Stimulated activated CD8-positive, alpha-beta memory T cell treated with anti-CD3 and anti-CD28 coated beads, Interleukin-7, amount 100 ng/mL, for 48 hours (primary cell): Measurements from ENCODE around the gene NDUFA12.
A peak's percentile ranks its signal among the peaks of the same experiment; 100 is the strongest.
"Not testable (repeated sequence)": the region's sequence is repeated elsewhere in the genome, so short reads cannot be mapped to it uniquely, and the experiment has no call there.

Source experiments
- DNase-seq, 2 donors: peaks; one replicate each; pipeline ENCODE4 v3.0.0-alpha.2; 2020; ENCODE audit warnings: low read depth in 1 of 2; ENCODE audit errors: extremely low read depth in 1 of 2

Gene NDUFA12

GRCh38 chr12:95003213-95003920 is at the start of gene NDUFA12:
NDUFA12 (minus strand) TSS chr12:95003697; CDS start chr12:95003680, 17 bp downstream.
- DNase-seq, result peak; percentile 90 to 94

DNA sequence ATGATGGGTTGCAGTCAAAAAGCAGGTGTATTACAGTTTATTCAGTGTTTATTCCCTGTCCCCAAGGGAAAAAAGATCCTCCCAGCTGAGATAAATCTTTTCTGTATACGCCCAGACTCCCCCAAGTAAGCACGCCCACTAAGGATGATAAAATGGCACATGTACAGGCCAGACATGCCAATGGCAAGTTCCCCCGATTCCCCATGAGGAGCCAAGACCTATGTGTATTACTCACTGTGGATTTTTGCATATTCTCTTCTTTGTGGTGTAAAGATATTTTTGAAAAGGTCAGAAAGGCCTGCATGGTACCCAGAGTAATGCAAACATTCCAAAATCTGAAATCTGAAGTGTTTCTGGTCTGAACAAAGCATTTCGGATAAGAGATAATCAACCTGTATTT is 47.7 kb upstream of the NDUFA12 start:
- DNase-seq, result no peak

DNA sequence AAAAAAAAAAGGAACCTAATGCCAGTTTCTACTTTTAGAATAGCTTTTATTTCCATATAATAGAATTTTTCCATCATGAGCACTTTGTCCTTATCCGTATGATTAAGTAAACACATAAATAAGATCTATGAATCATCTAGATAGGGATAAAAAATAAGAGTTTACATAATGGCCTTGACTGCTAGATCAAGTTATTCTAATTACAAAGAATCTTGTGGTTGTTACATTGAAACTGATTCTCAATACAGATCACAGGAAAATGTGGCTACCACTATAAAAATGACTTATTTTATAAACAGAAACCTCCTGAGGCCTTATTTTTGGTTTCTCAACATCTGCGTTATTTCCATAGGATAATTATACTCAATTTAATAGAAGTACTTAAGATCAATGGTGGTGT is 34.4 kb upstream of the NDUFA12 start:
- DNase-seq, result no peak

DNA sequence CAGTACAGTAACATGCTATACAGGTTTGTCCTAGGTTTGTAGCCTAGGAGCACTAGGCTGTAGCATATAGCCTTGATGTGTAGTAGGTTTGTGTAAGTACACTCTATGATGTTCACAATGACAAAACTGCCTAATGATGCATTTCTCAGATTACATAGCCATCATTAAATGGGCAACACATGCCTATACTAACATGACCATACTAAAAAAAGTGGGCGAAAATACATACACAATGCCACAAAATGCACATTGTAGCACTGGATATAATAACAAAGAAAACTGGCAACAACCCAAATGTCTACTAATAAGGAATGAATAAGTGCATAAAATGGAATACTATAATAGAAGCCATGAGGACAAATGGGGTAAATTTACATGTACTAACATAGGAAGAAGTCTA is 31.3 kb upstream of the NDUFA12 start:
- no peak for DNase-seq

DNA sequence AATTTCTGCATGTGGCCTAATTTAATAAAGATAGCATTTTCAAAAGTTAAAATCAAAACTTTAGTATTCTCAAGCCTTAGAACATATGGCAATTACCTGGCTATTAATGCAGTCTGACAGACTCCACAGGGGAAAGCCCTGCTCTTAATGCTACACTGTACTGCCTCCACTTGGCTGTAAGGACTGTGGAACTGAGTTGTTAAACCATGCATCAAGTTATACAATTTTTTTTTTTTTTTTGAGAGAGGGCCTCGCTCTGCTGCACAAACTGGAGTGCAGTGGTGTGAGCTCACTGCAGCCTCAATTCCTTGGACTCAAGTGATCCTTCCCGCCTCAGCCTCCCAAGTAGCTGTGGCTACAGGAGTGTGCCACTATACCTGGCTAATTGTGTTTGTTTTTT is 19.0 kb upstream of the NDUFA12 start:
- DNase-seq, result no peak

GRCh38 chr12:95017482-95017881 is 14.0 kb upstream of the NDUFA12 start:
- DNase-seq, result no peak

GRCh38 chr12:95016120-95016519 is 12.6 kb upstream of the NDUFA12 start:
- DNase-seq, result no peak

DNA sequence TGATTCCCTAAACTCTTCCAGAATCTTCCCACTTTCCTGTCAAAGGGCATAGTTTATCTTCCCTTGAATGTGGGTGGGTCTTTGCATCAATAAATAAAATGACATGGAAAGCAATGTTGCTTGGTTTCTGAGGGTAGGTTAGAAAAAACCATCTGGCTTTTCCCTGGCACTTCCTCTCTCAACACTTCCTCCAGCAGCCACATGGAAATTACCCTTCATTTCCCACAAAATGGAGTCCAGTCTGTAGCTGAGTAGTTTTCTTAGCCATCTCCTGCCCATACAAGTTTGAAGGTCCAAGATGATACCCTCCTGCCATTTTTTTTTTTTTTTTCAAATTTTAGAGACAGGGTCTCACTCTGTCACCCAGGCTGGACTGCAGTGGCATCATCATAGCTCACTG is 11.1 kb upstream of the NDUFA12 start:
- no peak for DNase-seq

- DNase-seq, result no peak
Observed at GRCh38 chr12:95006206-95006605, 2.7 kb upstream of the NDUFA12 start.

GRCh38 chr12:95004610-95005009 is 1.1 kb upstream of the NDUFA12 start:
- no peak for DNase-seq

GRCh38 chr12:95003921-95004272 is 400 bp upstream of the NDUFA12 start:
- no peak for DNase-seq

- no peak for DNase-seq
Observed at GRCh38 chr12:95002754-95003153, 743 bp downstream of the NDUFA12 start.

GRCh38 chr12:94998326-94998725 is 5.2 kb downstream of the NDUFA12 start:
- no peak for DNase-seq

- DNase-seq, result no peak
Observed at GRCh38 chr12:94997726-94998125, 5.8 kb downstream of the NDUFA12 start.

DNA sequence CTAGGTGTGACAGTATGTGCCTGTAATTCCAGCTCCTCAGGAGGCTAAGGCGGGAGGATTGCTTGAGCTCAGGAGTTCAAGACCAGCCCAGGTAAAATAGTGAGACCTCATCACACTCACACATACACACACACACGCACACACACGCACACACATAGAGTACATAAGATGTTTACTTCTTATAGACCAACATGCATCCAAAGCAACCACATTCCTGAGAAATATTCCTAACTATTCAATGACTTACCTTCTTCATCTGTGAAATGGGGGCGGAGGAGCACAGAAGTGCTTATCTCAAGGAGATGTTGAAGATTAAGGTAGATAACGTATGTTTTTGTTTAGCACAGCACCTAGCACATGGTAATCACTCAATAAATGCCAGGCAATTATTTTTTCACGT is 6.4 kb downstream of the NDUFA12 start:
- DNase-seq, result no peak

DNA sequence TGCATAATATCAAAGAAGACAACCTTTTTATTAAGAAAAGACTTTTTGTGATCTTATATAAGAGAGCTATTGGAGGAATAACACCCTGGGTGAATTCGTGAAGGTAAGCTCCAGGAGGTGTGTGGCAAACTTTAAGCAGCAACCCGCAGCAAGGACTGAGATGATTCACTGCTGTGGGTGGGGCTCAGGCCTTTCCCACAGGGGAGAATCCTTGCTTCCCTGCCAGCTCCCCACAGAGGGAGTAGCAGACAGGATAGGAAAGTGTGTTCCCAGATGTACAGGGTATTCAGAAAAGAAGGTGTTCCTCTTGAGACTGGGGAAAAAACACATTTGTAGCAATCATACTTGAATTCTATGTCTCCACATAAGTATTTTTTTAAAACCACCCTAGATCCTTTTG is 9.2 kb downstream of the NDUFA12 start:
- no peak for DNase-seq

DNA sequence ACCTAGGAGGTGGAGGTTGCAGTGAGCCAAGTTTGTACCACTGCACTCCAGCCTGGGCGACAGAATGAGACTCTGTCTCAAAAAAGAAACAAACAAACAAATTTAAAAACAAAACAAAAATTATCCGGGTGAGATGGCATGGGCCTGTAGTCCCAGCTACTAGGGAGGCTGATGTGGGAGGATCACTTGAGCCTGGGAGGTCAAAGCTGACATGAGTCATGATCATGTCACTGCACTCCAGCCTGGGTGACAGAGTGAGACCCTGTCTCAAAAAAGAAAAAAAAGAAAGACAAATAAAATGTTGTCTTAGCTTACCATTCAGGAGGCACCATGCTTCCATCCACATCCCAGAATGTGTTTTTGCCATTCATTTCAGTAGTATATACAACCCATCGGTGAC is 9.6 kb downstream of the NDUFA12 start:
- not testable (repeated sequence) for DNase-seq

DNA sequence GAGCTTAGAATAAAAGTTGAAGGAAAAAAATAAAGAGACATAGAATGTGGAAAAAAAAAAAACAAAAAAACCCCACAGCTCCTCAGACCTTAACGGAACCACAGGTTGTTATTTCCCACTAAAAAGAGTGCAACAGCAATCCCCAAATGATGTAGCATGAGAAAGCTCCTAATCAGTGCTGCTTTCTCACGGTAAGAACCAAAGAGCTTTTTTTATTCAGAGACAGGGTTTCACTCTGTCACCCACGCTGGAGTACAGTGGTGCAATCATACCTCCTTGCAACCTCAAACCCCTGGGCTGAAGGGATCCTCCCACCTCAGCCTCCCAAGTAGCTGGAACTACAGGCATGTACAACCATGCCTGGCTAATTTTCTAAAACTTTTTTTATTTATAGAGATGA is 13.3 kb downstream of the NDUFA12 start:
- DNase-seq, result no peak

DNA sequence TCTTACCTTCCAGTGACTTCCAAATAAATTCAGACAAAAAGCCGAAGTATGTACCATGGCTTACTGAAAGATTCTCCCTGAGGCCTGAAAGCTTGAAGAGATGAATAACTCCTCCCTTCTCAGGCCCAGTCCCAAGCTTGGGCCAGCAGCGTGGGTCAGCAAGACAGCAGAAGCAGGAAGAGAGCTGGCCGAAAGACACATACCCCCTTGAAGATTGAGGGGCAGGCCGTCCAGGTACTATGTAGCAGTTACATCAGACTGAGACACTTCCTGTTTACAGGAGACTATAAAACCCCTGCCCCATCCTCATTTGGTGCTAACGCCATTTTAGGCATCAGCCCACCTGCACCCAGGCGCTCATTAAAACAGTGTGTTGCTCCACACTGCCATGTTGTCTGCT is 15.0 kb downstream of the NDUFA12 start:
- no peak for DNase-seq

DNA sequence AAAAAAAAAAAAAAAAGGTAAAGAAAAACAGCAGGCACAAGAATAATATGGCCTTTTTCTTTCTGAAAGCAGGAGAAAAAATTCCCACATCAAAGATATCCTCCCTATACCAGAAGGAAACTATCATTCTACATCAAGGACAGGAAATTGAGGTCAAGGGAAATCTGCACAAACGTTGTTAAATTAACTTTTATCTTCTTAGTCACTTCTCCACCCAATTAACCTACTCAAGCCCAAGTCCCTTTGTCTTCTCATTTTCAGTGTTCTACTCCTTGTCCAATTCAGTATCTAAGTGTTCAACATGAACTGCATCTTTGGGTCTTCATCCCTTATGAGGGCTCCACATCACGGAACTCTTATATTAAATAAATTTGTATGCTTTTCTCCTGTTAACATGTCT is 15.7 kb downstream of the NDUFA12 start:
- DNase-seq, result no peak

GRCh38 chr12:94987076-94987669 is 16.3 kb downstream of the NDUFA12 start:
- DNase-seq, result no peak

DNA sequence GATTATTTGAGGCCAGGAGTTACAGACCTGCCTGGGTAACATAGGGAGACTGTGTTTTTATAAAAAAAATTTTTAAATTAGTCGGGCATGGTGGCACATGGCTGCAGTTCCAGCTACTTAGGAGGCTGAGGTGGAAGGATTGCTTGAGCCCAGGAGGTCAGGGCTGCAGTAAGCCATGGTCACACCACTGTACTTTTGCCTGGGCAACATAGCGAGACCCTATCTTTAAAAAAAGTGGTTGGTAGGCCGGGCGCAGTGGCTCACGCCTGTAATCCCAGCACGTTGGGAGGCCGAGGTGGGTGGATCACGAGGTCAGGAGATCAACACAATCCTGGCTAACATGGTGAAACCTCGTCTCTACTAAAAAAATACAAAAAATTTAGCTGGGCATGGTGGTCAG is 18.4 kb downstream of the NDUFA12 start:
- not testable (repeated sequence) for DNase-seq

DNA sequence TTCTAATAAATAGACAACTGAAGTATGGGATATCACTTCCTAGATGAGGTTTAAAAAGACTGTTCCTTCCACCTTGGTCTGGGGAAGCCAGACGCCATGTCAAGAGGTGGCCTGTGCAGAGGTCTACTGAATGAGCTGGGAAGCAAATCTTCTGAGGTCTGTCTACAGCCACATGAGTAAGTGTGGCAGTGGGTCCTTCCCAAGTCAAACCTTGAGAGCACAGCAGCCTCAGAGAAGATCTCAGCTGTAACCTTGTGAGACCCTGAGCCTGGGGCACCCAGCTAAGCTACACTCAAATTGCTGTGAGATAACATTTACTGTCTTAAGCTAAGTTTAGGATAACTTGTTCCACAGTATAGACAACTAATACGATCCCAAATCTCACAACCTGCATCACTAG is 20.2 kb downstream of the NDUFA12 start:
- no peak for DNase-seq
